ENCODE data around the gene ITIH5. TPM values are rescaled to one million over a fixed set of nuclear protein-coding genes. Genes with fewer than 3 reads are reported as not detected.

ITIH5 gene
- polyA plus RNA-seq, 4 donors, result 0.54 to 5.8 (median 2.4) TPM

DNA sequence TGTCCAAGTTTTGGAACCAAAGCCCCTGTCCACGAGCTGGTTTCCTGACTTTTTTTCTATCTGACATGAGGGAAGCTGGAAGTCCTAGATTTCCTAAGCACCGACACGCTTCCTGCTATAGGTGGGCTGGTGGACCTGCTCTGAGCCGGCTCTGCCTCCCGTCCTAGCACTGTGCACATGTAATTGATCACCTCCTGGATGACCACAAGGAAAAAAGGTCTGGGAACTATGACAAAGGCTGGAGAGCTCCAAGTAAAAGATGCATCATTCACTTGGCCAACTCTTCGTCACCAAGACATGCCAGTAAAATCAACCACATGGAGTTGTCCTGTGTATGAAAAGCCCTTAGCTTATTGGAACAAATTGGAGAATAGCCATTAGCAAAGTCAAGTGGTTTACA, 104.8 kb downstream of the ITIH5 start:
- H3K27ac ChIP-seq (ENCODE audit: low read depth in 1 of 3, low read length in 2 of 3), result no peak overlapping the region
- H3K4me3 ChIP-seq (ENCODE audit: low read depth in 1 of 3, low read length in 3 of 3), result no peak overlapping the region
- peaks cover 0 to 15% (median 5%) of the 10 kb centered on the region in 3 donors for H3K4me1 ChIP-seq (ENCODE audit: control insufficient read depth in 3 of 3, insufficient read depth in 2 of 3, low read depth in 1 of 3, low read length in 2 of 3)
- H3K36me3 ChIP-seq (ENCODE audit: control insufficient read depth in 3 of 3, insufficient read depth in 2 of 3, low read depth in 1 of 3, low read length in 3 of 3), result no peaks in the 10 kb centered on the region
- FAIRE-seq, result no peak
- no peaks in the 10 kb centered on the region for H3K9me3 ChIP-seq (ENCODE audit: control insufficient read depth in 2 of 2, insufficient read depth in 1 of 2, low read depth in 1 of 2, low read length in 1 of 2)
- no peak for DNase-seq
- WGBS, 3 donors, result 57 to 67% (median 66%) methylated on average over 6 of the region's 6 CpGs
- H3K27me3 ChIP-seq (ENCODE audit: control insufficient read depth in 3 of 3, insufficient read depth in 3 of 3, low read length in 3 of 3), result no peaks in the 10 kb centered on the region

DNA sequence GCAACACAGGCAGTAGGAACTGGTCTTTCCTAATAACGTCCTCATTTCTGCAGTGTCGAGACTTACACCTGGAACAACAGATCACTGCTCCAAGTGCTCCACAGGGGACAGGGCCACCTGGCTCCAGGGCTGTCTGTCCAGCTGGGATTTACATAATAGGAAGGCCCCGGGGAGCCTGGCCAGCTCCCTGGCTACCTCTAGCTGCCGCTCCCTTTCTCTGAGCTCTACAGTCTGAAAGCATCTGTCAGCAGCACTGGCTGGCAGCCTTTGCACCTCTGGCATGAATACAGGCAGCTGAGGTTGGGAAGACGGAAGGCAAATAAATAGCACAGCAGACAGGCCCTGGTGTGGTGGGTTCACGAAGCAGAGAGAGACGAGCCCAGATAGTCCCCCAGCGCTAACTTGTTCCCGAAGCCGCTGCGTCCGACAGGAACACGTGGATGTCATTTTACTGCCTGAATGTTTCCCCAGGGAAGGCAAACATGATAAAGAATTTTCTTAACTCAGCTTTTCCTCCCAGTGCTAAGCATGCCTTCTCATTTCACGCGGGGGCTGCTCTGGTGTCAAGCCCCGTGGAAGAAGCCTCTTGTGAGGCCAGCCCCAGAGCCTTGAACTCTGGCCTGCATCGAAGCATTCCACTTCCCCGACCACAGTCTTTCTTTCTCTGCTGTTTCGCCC, 105.4 kb downstream of the ITIH5 start:
- Histone ChIP-seq H3K27ac (ENCODE audit: low read depth in 1 of 3, low read length in 2 of 3) (peak overlapping the region in 1 of 3 donors; percentile 26), H3K4me3 (ENCODE audit: low read depth in 1 of 3, low read length in 3 of 3) (no peak overlapping the region), H3K9me3 (ENCODE audit: control insufficient read depth in 2 of 2, insufficient read depth in 1 of 2, low read depth in 1 of 2, low read length in 1 of 2) (no peaks in the 10 kb centered on the region), H3K27me3 (ENCODE audit: control insufficient read depth in 3 of 3, insufficient read depth in 3 of 3, low read length in 3 of 3) (no peaks in the 10 kb centered on the region), H3K4me1 (ENCODE audit: control insufficient read depth in 3 of 3, insufficient read depth in 2 of 3, low read depth in 1 of 3, low read length in 2 of 3) (peaks cover 0 to 15% (median 5%) of the 10 kb centered on the region in 3 donors), H3K36me3 (ENCODE audit: control insufficient read depth in 3 of 3, insufficient read depth in 2 of 3, low read depth in 1 of 3, low read length in 3 of 3) (no peaks in the 10 kb centered on the region)
- 16 to 35% (median 34%) methylated on average over 19 of the region's 19 CpGs for WGBS, 3 donors
- FAIRE-seq (no peak), DNase-seq (peak in 1 of 2 donors; percentile 33)

DNA sequence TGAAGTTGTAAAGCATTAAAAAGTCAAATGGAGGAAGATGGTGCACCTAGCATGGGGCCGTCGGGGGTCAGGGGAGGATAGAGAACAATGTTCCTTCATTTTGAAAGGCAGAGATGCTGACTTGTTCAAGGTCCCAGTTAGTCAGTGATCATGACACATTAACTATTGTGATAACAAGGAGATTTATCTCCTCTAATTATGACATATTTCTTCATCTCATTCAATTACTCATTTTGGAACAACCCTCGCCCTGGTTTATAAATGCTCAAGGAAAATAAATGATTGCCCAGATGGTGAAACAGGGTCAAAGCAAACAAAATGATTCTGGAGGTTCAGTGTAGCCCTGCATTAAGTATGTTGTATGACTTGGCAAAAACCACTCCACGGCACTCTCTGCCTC, 106.2 kb downstream of the ITIH5 start:
- no peak overlapping the region for H3K4me3 ChIP-seq (ENCODE audit: low read depth in 1 of 3, low read length in 3 of 3)
- no peak for DNase-seq
- no peaks in the 10 kb centered on the region for H3K36me3 ChIP-seq (ENCODE audit: control insufficient read depth in 3 of 3, insufficient read depth in 2 of 3, low read depth in 1 of 3, low read length in 3 of 3)
- peaks cover 0 to 15% (median 5%) of the 10 kb centered on the region in 3 donors for H3K4me1 ChIP-seq (ENCODE audit: control insufficient read depth in 3 of 3, insufficient read depth in 2 of 3, low read depth in 1 of 3, low read length in 2 of 3)
- H3K27ac ChIP-seq (ENCODE audit: low read depth in 1 of 3, low read length in 2 of 3), result no peak overlapping the region
- H3K9me3 ChIP-seq (ENCODE audit: control insufficient read depth in 2 of 2, insufficient read depth in 1 of 2, low read depth in 1 of 2, low read length in 1 of 2), result no peaks in the 10 kb centered on the region
- WGBS, 3 donors, result 24 to 41% (median 30%) methylated on average over 4 of the region's 4 CpGs
- FAIRE-seq, result no peak
- no peaks in the 10 kb centered on the region for H3K27me3 ChIP-seq (ENCODE audit: control insufficient read depth in 3 of 3, insufficient read depth in 3 of 3, low read length in 3 of 3)

DNA sequence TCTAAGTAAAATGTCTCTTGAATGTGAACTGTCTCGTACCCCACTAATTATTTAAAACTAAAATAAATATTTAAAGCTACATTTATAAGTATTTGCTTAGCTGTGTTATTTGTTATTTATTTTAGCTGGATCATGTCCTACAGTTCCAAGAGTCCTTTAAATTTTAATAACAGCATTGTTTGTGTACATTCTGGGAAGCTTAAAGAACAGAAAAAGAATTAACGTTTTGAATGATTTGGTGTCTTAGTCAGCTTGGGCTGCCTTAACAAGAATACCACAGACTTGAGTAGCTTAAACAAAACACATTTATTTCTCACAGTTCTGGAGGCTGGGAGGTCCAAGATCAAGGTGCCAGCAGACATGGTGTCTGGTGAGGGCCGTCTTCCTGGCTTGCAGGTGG, 107.4 kb downstream of the ITIH5 start:
- H3K27ac ChIP-seq (ENCODE audit: low read depth in 1 of 3, low read length in 2 of 3), result no peak overlapping the region
- H3K36me3 ChIP-seq (ENCODE audit: control insufficient read depth in 3 of 3, insufficient read depth in 2 of 3, low read depth in 1 of 3, low read length in 3 of 3), result no peaks in the 10 kb centered on the region
- no peaks in the 10 kb centered on the region for H3K27me3 ChIP-seq (ENCODE audit: control insufficient read depth in 3 of 3, insufficient read depth in 3 of 3, low read length in 3 of 3)
- FAIRE-seq, result no peak
- WGBS, 3 donors, result 61 to 74% (median 62%) methylated on average over 3 of the region's 3 CpGs
- H3K4me1 ChIP-seq (ENCODE audit: control insufficient read depth in 3 of 3, insufficient read depth in 2 of 3, low read depth in 1 of 3, low read length in 2 of 3), result peaks cover 0 to 15% (median 5%) of the 10 kb centered on the region in 3 donors
- H3K9me3 ChIP-seq (ENCODE audit: control insufficient read depth in 2 of 2, insufficient read depth in 1 of 2, low read depth in 1 of 2, low read length in 1 of 2), result no peaks in the 10 kb centered on the region
- DNase-seq, result no peak
- H3K4me3 ChIP-seq (ENCODE audit: low read depth in 1 of 3, low read length in 3 of 3), result no peak overlapping the region

DNA sequence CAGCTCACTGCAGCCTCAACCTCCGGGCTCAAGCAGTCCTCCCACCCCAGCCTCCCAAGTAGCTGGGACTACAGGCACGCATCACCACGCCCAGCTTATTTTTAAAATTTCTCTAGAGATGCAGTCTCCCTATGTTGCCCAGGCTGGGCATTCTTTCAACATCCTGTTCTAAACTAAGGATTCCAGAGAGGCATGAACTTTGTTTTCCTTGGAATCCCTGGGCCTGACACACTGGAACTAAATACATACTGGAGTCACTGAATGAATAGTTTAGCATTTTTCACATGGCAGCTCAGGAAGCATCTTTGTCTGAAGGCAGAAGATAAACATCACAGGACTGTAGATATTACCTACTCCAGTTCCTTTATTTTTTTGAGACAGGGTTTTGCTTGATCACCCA, 108.7 kb downstream of the ITIH5 start:
- DNase-seq, result no peak
- no peak for FAIRE-seq
- H3K4me3 ChIP-seq (ENCODE audit: low read depth in 1 of 3, low read length in 3 of 3), result no peak overlapping the region
- WGBS, 3 donors, result 84 to 90% (median 86%) methylated on average over 3 of the region's 3 CpGs
- peaks cover 0 to 15% (median 0%) of the 10 kb centered on the region in 3 donors for H3K4me1 ChIP-seq (ENCODE audit: control insufficient read depth in 3 of 3, insufficient read depth in 2 of 3, low read depth in 1 of 3, low read length in 2 of 3)
- no peaks in the 10 kb centered on the region for H3K36me3 ChIP-seq (ENCODE audit: control insufficient read depth in 3 of 3, insufficient read depth in 2 of 3, low read depth in 1 of 3, low read length in 3 of 3)
- no peaks in the 10 kb centered on the region for H3K27me3 ChIP-seq (ENCODE audit: control insufficient read depth in 3 of 3, insufficient read depth in 3 of 3, low read length in 3 of 3)
- H3K27ac ChIP-seq (ENCODE audit: low read depth in 1 of 3, low read length in 2 of 3), result no peak overlapping the region
- H3K9me3 ChIP-seq (ENCODE audit: control insufficient read depth in 2 of 2, insufficient read depth in 1 of 2, low read depth in 1 of 2, low read length in 1 of 2), result no peaks in the 10 kb centered on the region

DNA sequence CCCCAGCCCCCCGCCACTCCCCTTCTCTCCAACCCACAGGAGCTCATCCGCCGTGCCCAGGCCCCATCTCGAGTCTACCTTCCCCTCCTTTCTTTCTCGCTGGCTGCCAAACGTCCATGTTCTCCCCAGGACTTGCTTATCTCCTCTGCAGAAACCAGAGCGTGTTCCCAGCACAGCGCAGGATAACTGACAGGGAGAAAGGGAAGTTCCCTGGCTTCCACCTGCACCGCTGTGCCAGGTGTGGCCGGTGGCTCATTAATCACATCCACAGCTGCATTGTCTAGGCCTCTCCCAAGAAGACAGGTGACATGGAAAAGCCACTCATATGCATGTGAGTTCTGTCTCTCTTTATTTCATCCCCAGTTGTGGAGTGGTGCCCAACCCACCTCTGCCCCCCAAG, 113.2 kb downstream of the ITIH5 start:
- FAIRE-seq, result no peak
- WGBS, 3 donors, result 49 to 82% (median 59%) methylated on average over 9 to 10 of the region's 10 CpGs
- H3K4me1 ChIP-seq (ENCODE audit: control insufficient read depth in 3 of 3, insufficient read depth in 2 of 3, low read depth in 1 of 3, low read length in 2 of 3), result no peaks in the 10 kb centered on the region

DNA sequence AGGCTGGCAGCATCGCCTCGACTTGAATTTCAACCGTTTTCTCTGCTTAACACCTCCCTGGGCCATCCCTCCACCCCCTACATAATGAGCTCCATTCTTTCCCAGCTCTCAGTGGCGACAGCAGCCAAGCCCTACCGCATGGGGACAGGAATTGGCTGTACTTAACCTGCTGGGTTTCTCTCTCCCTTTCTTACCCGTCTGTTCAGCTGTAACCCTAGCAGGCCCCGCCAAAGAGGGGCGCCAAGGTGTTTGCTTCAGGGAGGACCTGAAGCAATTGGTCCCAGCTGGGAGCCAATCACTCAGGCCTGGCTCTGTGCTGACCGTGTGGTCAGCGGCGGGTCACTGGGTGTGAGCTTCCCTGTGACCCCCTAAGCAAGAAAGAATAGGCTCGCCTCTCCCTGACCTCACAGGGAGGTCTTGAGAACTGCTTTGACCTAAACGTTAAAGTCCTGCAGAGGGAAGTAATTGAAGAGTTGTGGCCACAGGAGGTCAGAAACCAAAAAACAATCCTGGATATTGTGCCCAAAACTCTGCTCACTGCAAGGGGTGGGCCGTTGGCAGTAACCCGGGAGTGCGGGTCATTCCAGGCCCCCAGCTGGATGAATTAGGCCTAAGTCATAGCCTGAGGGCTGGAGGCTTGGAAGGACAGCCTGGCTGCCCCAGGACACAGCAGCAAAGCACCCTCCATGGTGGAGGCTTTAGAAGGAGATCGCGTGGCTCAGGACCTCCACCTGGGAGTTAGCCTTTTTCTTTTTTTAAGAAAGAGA, 114.6 kb downstream of the ITIH5 start:
- 68 to 80% (median 73%) methylated on average over 18 of the region's 18 CpGs for WGBS, 3 donors
- no peaks in the 10 kb centered on the region for H3K36me3 ChIP-seq (ENCODE audit: control insufficient read depth in 3 of 3, insufficient read depth in 2 of 3, low read depth in 1 of 3, low read length in 3 of 3)
- H3K9me3 ChIP-seq (ENCODE audit: control insufficient read depth in 2 of 2, insufficient read depth in 1 of 2, low read depth in 1 of 2, low read length in 1 of 2), result no peaks in the 10 kb centered on the region
- FAIRE-seq (no peak), DNase-seq (no peak)
- H3K27ac ChIP-seq (ENCODE audit: low read depth in 1 of 3, low read length in 2 of 3), result no peak overlapping the region
- peaks cover 0 to 8% (median 0%) of the 10 kb centered on the region in 3 donors for H3K27me3 ChIP-seq (ENCODE audit: control insufficient read depth in 3 of 3, insufficient read depth in 3 of 3, low read length in 3 of 3)
- H3K4me1 ChIP-seq (ENCODE audit: control insufficient read depth in 3 of 3, insufficient read depth in 2 of 3, low read depth in 1 of 3, low read length in 2 of 3), result no peaks in the 10 kb centered on the region
- H3K4me3 ChIP-seq (ENCODE audit: low read depth in 1 of 3, low read length in 3 of 3), result no peak overlapping the region

More for the DNA sequence above, 113.2 kb downstream of the ITIH5 start:
- no peaks in the 10 kb centered on the region for H3K9me3 ChIP-seq (ENCODE audit: control insufficient read depth in 2 of 2, insufficient read depth in 1 of 2, low read depth in 1 of 2, low read length in 1 of 2)
- no peak overlapping the region for H3K27ac ChIP-seq (ENCODE audit: low read depth in 1 of 3, low read length in 2 of 3)
- H3K27me3 ChIP-seq (ENCODE audit: control insufficient read depth in 3 of 3, insufficient read depth in 3 of 3, low read length in 3 of 3), result peaks cover 0 to 8% (median 0%) of the 10 kb centered on the region in 3 donors
- no peaks in the 10 kb centered on the region for H3K36me3 ChIP-seq (ENCODE audit: control insufficient read depth in 3 of 3, insufficient read depth in 2 of 3, low read depth in 1 of 3, low read length in 3 of 3)
- DNase-seq, result no peak
- no peak overlapping the region for H3K4me3 ChIP-seq (ENCODE audit: low read depth in 1 of 3, low read length in 3 of 3)

DNA sequence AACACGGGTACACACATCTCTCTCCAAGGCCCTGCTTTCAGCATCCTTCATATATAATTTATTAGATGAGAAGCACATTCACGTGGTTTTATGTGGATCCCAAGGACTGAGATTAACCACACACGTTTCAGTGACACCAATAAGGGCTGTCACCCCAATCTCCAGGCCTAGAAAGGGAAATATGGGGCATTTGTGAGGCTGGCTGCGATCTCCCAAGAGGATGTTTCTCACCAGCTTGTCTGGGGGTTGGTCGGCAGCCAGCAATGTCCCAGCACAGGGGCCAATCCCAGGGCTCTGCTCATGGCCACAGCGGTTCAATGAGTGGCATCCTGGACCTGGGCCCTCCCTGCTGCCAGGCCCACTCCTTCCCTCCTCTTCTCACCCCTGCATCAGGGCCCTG, 115.5 kb downstream of the ITIH5 start:
- peaks cover 0 to 8% (median 0%) of the 10 kb centered on the region in 3 donors for H3K27me3 ChIP-seq (ENCODE audit: control insufficient read depth in 3 of 3, insufficient read depth in 3 of 3, low read length in 3 of 3)
- H3K27ac ChIP-seq (ENCODE audit: low read depth in 1 of 3, low read length in 2 of 3), result no peak overlapping the region
- H3K9me3 ChIP-seq (ENCODE audit: control insufficient read depth in 2 of 2, insufficient read depth in 1 of 2, low read depth in 1 of 2, low read length in 1 of 2), result no peaks in the 10 kb centered on the region
- no peaks in the 10 kb centered on the region for H3K4me1 ChIP-seq (ENCODE audit: control insufficient read depth in 3 of 3, insufficient read depth in 2 of 3, low read depth in 1 of 3, low read length in 2 of 3)
- WGBS, 3 donors, result 68 to 82% (median 81%) methylated on average over 6 of the region's 6 CpGs
- H3K4me3 ChIP-seq (ENCODE audit: low read depth in 1 of 3, low read length in 3 of 3), result no peak overlapping the region
- no peaks in the 10 kb centered on the region for H3K36me3 ChIP-seq (ENCODE audit: control insufficient read depth in 3 of 3, insufficient read depth in 2 of 3, low read depth in 1 of 3, low read length in 3 of 3)
- no peak for DNase-seq
- no peak for FAIRE-seq

Data from small intestine (tissue), 7 donors.